ENCODE measurements around the gene STH. TPM values are rescaled to one million over a fixed set of nuclear protein-coding genes. Genes with fewer than 3 reads are reported as not detected.
A peak's percentile ranks its signal among the peaks of the same experiment; 100 is the strongest.

STH gene
- total and polyA plus RNA-seq, 9 of the 15 experiments (the other 6 are each of a cell fraction or from before 2014, with no cell fraction given): not detected

GRCh38 chr17:45992175-45992574 is 6.9 kb upstream of the STH start:
- FAIRE-seq (no peak), DNase-seq (ENCODE audit: extremely low read depth in 1 of 4, low spot score in 3 of 4) (no peak), ATAC-seq (no peak)
- Histone ChIP-seq H3K27ac (ENCODE audit: extremely low read depth, low read depth, low read length) (no peak overlapping the region), H3K9ac (ENCODE audit: insufficient read depth in 1 of 2, low read depth in 2 of 2, low read length in 2 of 2) (no peak overlapping the region), H3K27me3 (ENCODE audit: control insufficient read depth in 2 of 2, insufficient read depth in 2 of 2, low read length in 2 of 2) (no peaks in the 10 kb centered on the region), H3K9me1 (ENCODE audit: control insufficient read depth, insufficient read depth, low read length) (no peaks in the 10 kb centered on the region), H3K4me2 (ENCODE audit: insufficient read depth, low read length) (no peak overlapping the region), H3K4me1 (replicated peaks in 1 of 2; ENCODE audit: control insufficient read depth in 2 of 2, insufficient read depth in 2 of 2, low read length in 2 of 2) (peaks cover 0 to 9% of the 10 kb centered on the region in 2 experiments; a peak in 3 of 5 replicates), H3K36me3 (ENCODE audit: control insufficient read depth, insufficient read depth, low read length) (no peaks in the 10 kb centered on the region), H4K20me1 (replicated peaks; ENCODE audit: control insufficient read depth, insufficient read depth, low read length) (no peaks in the 10 kb centered on the region), H3K79me2 (ENCODE audit: control insufficient read depth, insufficient read depth, low read length) (no peaks in the 10 kb centered on the region), H2AFZ (ENCODE audit: low read depth, low read length) (no peak overlapping the region), H3K9me3 (replicated peaks; ENCODE audit: control insufficient read depth, insufficient read depth, low read depth, low read length) (no peaks in the 10 kb centered on the region), H3K4me3 (no peak overlapping the region)
- WGBS (ENCODE audit: insufficient coverage, low coverage, missing lambda C conversion rate): 27% methylated on average over 6 of the region's 6 CpGs
- in situ Hi-C loops (cut with MboI): loop anchor here (25.0 kb wide), 1 partner anchor 845 kb away; no protein-coding TSS in a partner anchor
- intact Hi-C loops (cut with micrococcal nuclease): no loop called here
- ChIA-PET CTCF (ENCODE audit: low intra/inter-chr PET ratio) (no interaction called here), POLR2A (no interaction called here)
- BruUV-seq (replicated peaks): no TSS peak
- TF ChIP-seq TRIM24 (IDR thresholded peaks at IDR 0.05) (no peak), TEAD4 (IDR thresholded peaks at IDR 0.05; ENCODE audit: low read length) (no peak), TEAD4 (CRISPR knock-in tag; IDR thresholded peaks at IDR 0.05; ENCODE audit: borderline replicate concordance) (no peak), JUND (IDR thresholded peaks at IDR 0.05; ENCODE audit: borderline replicate concordance, low read depth, low read length) (peak; percentile 51; the same call in 1 of the 2 replicates), JUND (tag; IDR thresholded peaks at IDR 0.05; ENCODE audit: borderline replicate concordance, low read depth, low read length) (no peak), MITF (IDR thresholded peaks at IDR 0.05) (no peak), ATF3 (IDR thresholded peaks at IDR 0.05) (peak; percentile 81), ATF3 (CRISPR knock-in tag; conservative IDR thresholded peaks at IDR 0.05) (no peak), FOXA3 (CRISPR knock-in tag; conservative IDR thresholded peaks at IDR 0.05 in 1 of 2, IDR thresholded peaks at IDR 0.05 in 1 of 2) (no peak), ZEB2 (IDR thresholded peaks at IDR 0.05) (no peak), TARDBP (IDR thresholded peaks at IDR 0.05) (no peak), ZFP36 (IDR thresholded peaks at IDR 0.05; ENCODE audit: low read depth, low read length, partially characterized antibody) (no peak), LEF1 (IDR thresholded peaks at IDR 0.05) (no peak), LARP7 (IDR thresholded peaks at IDR 0.05) (no peak), NR1H2 (CRISPR knock-in tag; IDR thresholded peaks at IDR 0.05) (no peak), PCBP1 (IDR thresholded peaks at IDR 0.05; ENCODE audit: low read depth, low read length, poor library complexity, severe bottlenecking) (no peak), HDAC3 (IDR thresholded peaks at IDR 0.05; ENCODE audit: borderline replicate concordance, partially characterized antibody) (no peak), CREM (IDR thresholded peaks at IDR 0.05; ENCODE audit: low read depth) (peak; percentile 32; the same call in 1 of the 2 replicates), ZNF146 (CRISPR knock-in tag; IDR thresholded peaks at IDR 0.05; ENCODE audit: unreplicated experiment) (no peak), TFE3 (CRISPR knock-in tag; IDR thresholded peaks at IDR 0.05) (peak; percentile 69), TAF7 (tag; IDR thresholded peaks at IDR 0.05) (no peak), ATF7 (IDR thresholded peaks at IDR 0.05) (peak; percentile 78), SETDB1 (IDR thresholded peaks at IDR 0.05; ENCODE audit: low read length) (no peak), BMI1 (IDR thresholded peaks at IDR 0.05; ENCODE audit: low read length) (no peak)

All from K562 (cell line).